Articular chondrocyte of knee joint (primary cell): Measurements from ENCODE around the gene UTS2B. TPM values are rescaled to one million over a fixed set of nuclear protein-coding genes. Genes with fewer than 3 reads are reported as not detected.

Experiments
- total RNA-seq: library from RNA; depleted of rRNA; stranded (reverse); fragments of >200 nt; gene quantifications from 2 replicates; pipeline ENCODE4 v1.2.3, GENCODE V29; 2012

Gene UTS2B, protein sequence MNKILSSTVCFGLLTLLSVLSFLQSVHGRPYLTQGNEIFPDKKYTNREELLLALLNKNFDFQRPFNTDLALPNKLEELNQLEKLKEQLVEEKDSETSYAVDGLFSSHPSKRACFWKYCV
- 0.52 and 1.3 TPM in 2 replicates for total RNA-seq

DNA sequence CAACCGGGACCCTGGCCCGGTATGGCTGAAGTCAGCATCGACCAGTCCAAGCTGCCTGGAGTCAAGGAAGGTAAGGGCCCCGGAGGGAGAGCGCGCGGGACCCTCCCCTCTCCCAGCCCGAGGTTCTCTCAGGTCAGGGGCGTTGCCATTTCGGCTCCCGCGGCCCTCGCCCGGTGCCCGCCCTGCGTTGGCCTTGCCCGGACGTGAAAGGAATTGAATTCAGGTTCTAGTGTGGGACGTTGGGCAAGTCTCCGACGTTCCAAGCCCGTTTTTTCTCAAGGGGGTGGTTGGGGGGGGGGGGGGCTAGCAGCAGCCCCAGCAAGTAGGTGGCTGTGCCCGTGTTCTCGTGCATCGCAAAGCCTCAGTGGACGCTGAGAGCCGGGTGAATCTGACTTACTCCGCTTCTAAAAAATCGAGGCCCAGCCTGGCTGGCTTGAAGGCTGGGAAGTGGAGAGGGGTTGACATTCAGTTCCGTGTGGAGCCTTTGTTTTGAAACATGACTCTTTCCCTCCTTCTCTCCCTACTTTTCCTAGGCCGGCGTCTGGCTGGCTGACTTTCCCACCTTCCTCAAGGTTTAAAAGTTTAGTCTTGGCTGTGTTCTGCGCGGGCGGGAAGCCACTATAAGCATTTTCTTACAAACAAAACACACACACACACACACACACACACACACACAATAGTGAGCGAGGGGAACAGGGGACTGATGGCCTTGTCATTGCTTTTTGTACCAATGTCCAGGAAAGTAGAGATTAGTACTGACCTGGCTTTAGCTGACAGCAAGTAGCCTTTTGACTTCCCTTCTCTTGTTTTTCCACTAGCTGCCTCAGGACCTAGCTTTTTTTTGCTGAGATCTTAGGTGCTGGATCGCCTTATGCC, at the start of gene UTS2B:
Gene UTS2B, minus strand, starts transcription at position 873 of the 876 bp plus-strand sequence. CDS start 48,337 bp downstream, outside the sequence.

DNA sequence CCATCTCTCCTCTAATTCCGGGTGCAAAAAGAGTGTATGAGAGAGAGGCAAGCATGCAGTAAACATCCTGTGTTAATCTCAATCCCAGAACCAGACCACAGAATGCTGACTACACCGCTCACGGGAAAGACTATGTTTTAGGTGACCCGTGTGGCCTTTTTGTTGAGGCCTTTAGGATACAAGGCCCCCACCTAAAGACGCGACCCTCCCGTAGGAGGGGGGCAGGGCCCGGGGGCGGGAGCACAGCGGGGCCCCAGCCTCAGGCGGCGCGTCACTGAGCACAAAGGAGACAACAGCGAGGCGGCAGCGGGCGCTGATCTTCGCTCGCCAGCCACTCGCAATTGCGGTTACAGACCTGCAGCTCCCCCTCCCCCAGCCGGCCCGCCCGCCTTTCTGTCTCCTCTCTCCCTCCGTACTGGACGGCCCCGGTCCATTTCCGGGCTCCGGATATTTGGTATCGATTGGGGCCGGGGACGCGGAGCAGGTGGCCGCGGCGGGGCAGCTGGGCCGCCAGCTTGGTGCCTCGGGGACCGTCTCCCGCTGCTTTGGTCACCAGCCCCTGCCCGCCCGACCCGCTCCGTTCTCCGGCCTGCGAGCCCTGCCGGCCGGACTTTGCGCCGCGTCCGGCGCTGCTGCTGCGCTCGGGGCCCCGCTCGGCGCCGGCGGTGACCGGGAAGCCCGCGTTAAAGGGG, 1.2 kb downstream of the UTS2B start, which contains the start of gene CCDC50:
Gene CCDC50, plus strand, starts transcription at position 433 of the 692 bp plus-strand sequence. CDS start 281 bp downstream, outside the sequence.

Other genes with a start within 250 kb of the UTS2B start
- 1.4 TPM in 1 of 2 replicates, not detected in the other for gene OSTN, start 131.3 kb downstream of the UTS2B start, total RNA-seq
- gene CCDC50, start 1.1 kb downstream of the UTS2B start, total RNA-seq: 64.0 and 73.7 TPM in 2 replicates
- not detected in 2 replicates for gene PYDC2, start 130.6 kb upstream of the UTS2B start, total RNA-seq